ENCODE measurements around the gene NDUFA7.
A peak's percentile ranks its signal among the peaks of the same experiment; 100 is the strongest.
"Not testable (repeated sequence)": the region's sequence is repeated elsewhere in the genome, so short reads cannot be mapped to it uniquely, and the experiment has no call there.

The NDUFA7 gene

GRCh38 chr19:8341504-8341903, 20.3 kb upstream of the NDUFA7 start:
- H3K9me3 ChIP-seq (ENCODE audit: control insufficient read depth in 2 of 2, low read length in 2 of 2); H3K4me1 ChIP-seq (ENCODE audit: control insufficient read depth in 2 of 2, insufficient read depth in 2 of 2, low read length in 2 of 2); H3K27ac ChIP-seq (ENCODE audit: low read depth in 2 of 2, low read length in 2 of 2); H3K4me3 ChIP-seq (ENCODE audit: low read length in 2 of 2); H3K36me3 ChIP-seq (ENCODE audit: control insufficient read depth in 2 of 2, insufficient read depth in 2 of 2, low read length in 2 of 2); H3K9ac ChIP-seq (ENCODE audit: low read depth in 1 of 2, low read length in 2 of 2): not testable (repeated sequence)
- H3K27me3 ChIP-seq (ENCODE audit: control insufficient read depth in 2 of 2, insufficient read depth in 2 of 2, low read length in 2 of 2): peaks cover 21 to 22% of the 10 kb centered on the region in 2 donors

- no peaks in the 10 kb centered on the region for H3K9me3 ChIP-seq (ENCODE audit: control insufficient read depth in 2 of 2, low read length in 2 of 2)
- H3K4me3 ChIP-seq (ENCODE audit: low read length in 2 of 2): no peak overlapping the region
- H3K9ac ChIP-seq (ENCODE audit: low read depth in 1 of 2, low read length in 2 of 2): no peak overlapping the region
- peaks cover 4 to 7% of the 10 kb centered on the region in 2 donors for H3K4me1 ChIP-seq (ENCODE audit: control insufficient read depth in 2 of 2, insufficient read depth in 2 of 2, low read length in 2 of 2)
- no peaks in the 10 kb centered on the region for H3K36me3 ChIP-seq (ENCODE audit: control insufficient read depth in 2 of 2, insufficient read depth in 2 of 2, low read length in 2 of 2)
- peaks cover 22 to 24% of the 10 kb centered on the region in 2 donors for H3K27me3 ChIP-seq (ENCODE audit: control insufficient read depth in 2 of 2, insufficient read depth in 2 of 2, low read length in 2 of 2)
- no peak overlapping the region for H3K27ac ChIP-seq (ENCODE audit: low read depth in 2 of 2, low read length in 2 of 2)
Observed at GRCh38 chr19:8340341-8341096, 19.3 kb upstream of the NDUFA7 start.

GRCh38 chr19:8338835-8339234, 17.7 kb upstream of the NDUFA7 start:
- Histone ChIP-seq H3K9me3 (ENCODE audit: control insufficient read depth in 2 of 2, low read length in 2 of 2) (no peaks in the 10 kb centered on the region), H3K9ac (ENCODE audit: low read depth in 1 of 2, low read length in 2 of 2) (no peak overlapping the region), H3K27ac (ENCODE audit: low read depth in 2 of 2, low read length in 2 of 2) (no peak overlapping the region), H3K4me1 (ENCODE audit: control insufficient read depth in 2 of 2, insufficient read depth in 2 of 2, low read length in 2 of 2) (peaks cover 4 to 13% of the 10 kb centered on the region in 2 donors), H3K27me3 (ENCODE audit: control insufficient read depth in 2 of 2, insufficient read depth in 2 of 2, low read length in 2 of 2) (peaks cover 24 to 30% of the 10 kb centered on the region in 2 donors), H3K36me3 (ENCODE audit: control insufficient read depth in 2 of 2, insufficient read depth in 2 of 2, low read length in 2 of 2) (no peaks in the 10 kb centered on the region), H3K4me3 (ENCODE audit: low read length in 2 of 2) (no peak overlapping the region)

GRCh38 chr19:8337728-8338127, 16.6 kb upstream of the NDUFA7 start:
- Histone ChIP-seq H3K9me3 (ENCODE audit: control insufficient read depth in 2 of 2, low read length in 2 of 2) (no peaks in the 10 kb centered on the region), H3K4me1 (ENCODE audit: control insufficient read depth in 2 of 2, insufficient read depth in 2 of 2, low read length in 2 of 2) (peaks cover 1 to 7% of the 10 kb centered on the region in 2 donors), H3K9ac (ENCODE audit: low read depth in 1 of 2, low read length in 2 of 2) (no peak overlapping the region), H3K27me3 (ENCODE audit: control insufficient read depth in 2 of 2, insufficient read depth in 2 of 2, low read length in 2 of 2) (peaks cover 32 to 34% of the 10 kb centered on the region in 2 donors), H3K36me3 (ENCODE audit: control insufficient read depth in 2 of 2, insufficient read depth in 2 of 2, low read length in 2 of 2) (no peaks in the 10 kb centered on the region), H3K4me3 (ENCODE audit: low read length in 2 of 2) (no peak overlapping the region), H3K27ac (ENCODE audit: low read depth in 2 of 2, low read length in 2 of 2) (no peak overlapping the region)

- no peak overlapping the region for H3K4me3 ChIP-seq (ENCODE audit: low read length in 2 of 2)
- peaks cover 0 to 6% of the 10 kb centered on the region in 2 donors for H3K4me1 ChIP-seq (ENCODE audit: control insufficient read depth in 2 of 2, insufficient read depth in 2 of 2, low read length in 2 of 2)
- H3K36me3 ChIP-seq (ENCODE audit: control insufficient read depth in 2 of 2, insufficient read depth in 2 of 2, low read length in 2 of 2): no peaks in the 10 kb centered on the region
- no peak overlapping the region for H3K27ac ChIP-seq (ENCODE audit: low read depth in 2 of 2, low read length in 2 of 2)
- H3K9me3 ChIP-seq (ENCODE audit: control insufficient read depth in 2 of 2, low read length in 2 of 2): no peaks in the 10 kb centered on the region
- peaks cover 26% of the 10 kb centered on the region in 2 donors for H3K27me3 ChIP-seq (ENCODE audit: control insufficient read depth in 2 of 2, insufficient read depth in 2 of 2, low read length in 2 of 2)
- H3K9ac ChIP-seq (ENCODE audit: low read depth in 1 of 2, low read length in 2 of 2): no peak overlapping the region
Observed at GRCh38 chr19:8336660-8337059, 15.5 kb upstream of the NDUFA7 start.

- Histone ChIP-seq H3K4me3 (ENCODE audit: low read length in 2 of 2) (no peak overlapping the region), H3K27ac (ENCODE audit: low read depth in 2 of 2, low read length in 2 of 2) (no peak overlapping the region), H3K36me3 (ENCODE audit: control insufficient read depth in 2 of 2, insufficient read depth in 2 of 2, low read length in 2 of 2) (no peaks in the 10 kb centered on the region), H3K9me3 (ENCODE audit: control insufficient read depth in 2 of 2, low read length in 2 of 2) (no peaks in the 10 kb centered on the region), H3K4me1 (ENCODE audit: control insufficient read depth in 2 of 2, insufficient read depth in 2 of 2, low read length in 2 of 2) (peaks cover 0 to 6% of the 10 kb centered on the region in 2 donors), H3K27me3 (ENCODE audit: control insufficient read depth in 2 of 2, insufficient read depth in 2 of 2, low read length in 2 of 2) (peaks cover 26% of the 10 kb centered on the region in 2 donors), H3K9ac (ENCODE audit: low read depth in 1 of 2, low read length in 2 of 2) (no peak overlapping the region)
Observed at GRCh38 chr19:8336072-8336569, 14.9 kb upstream of the NDUFA7 start.

- H3K4me3 ChIP-seq (ENCODE audit: low read length in 2 of 2): peak overlapping the region; percentile 7 to 54
- H3K27ac ChIP-seq (ENCODE audit: low read depth in 2 of 2, low read length in 2 of 2): no peak overlapping the region
- peak overlapping the region in 1 of 2 donors; percentile 24 for H3K9ac ChIP-seq (ENCODE audit: low read depth in 1 of 2, low read length in 2 of 2)
- H3K36me3 ChIP-seq (ENCODE audit: control insufficient read depth in 2 of 2, insufficient read depth in 2 of 2, low read length in 2 of 2): no peaks in the 10 kb centered on the region
- peaks cover 0 to 6% of the 10 kb centered on the region in 2 donors for H3K4me1 ChIP-seq (ENCODE audit: control insufficient read depth in 2 of 2, insufficient read depth in 2 of 2, low read length in 2 of 2)
- no peaks in the 10 kb centered on the region for H3K9me3 ChIP-seq (ENCODE audit: control insufficient read depth in 2 of 2, low read length in 2 of 2)
- peaks cover 20 to 22% of the 10 kb centered on the region in 2 donors for H3K27me3 ChIP-seq (ENCODE audit: control insufficient read depth in 2 of 2, insufficient read depth in 2 of 2, low read length in 2 of 2)
Observed at GRCh38 chr19:8335343-8336071, 14.3 kb upstream of the NDUFA7 start.

- peaks cover 19 to 20% of the 10 kb centered on the region in 2 donors for H3K27me3 ChIP-seq (ENCODE audit: control insufficient read depth in 2 of 2, insufficient read depth in 2 of 2, low read length in 2 of 2)
- no peaks in the 10 kb centered on the region for H3K36me3 ChIP-seq (ENCODE audit: control insufficient read depth in 2 of 2, insufficient read depth in 2 of 2, low read length in 2 of 2)
- H3K9me3 ChIP-seq (ENCODE audit: control insufficient read depth in 2 of 2, low read length in 2 of 2): no peaks in the 10 kb centered on the region
- H3K9ac ChIP-seq (ENCODE audit: low read depth in 1 of 2, low read length in 2 of 2): no peak overlapping the region
- H3K27ac ChIP-seq (ENCODE audit: low read depth in 2 of 2, low read length in 2 of 2): no peak overlapping the region
- peak overlapping the region; percentile 7 to 54 for H3K4me3 ChIP-seq (ENCODE audit: low read length in 2 of 2)
- H3K4me1 ChIP-seq (ENCODE audit: control insufficient read depth in 2 of 2, insufficient read depth in 2 of 2, low read length in 2 of 2): peaks cover 0 to 6% of the 10 kb centered on the region in 2 donors
Observed at GRCh38 chr19:8334458-8335342, 13.5 kb upstream of the NDUFA7 start.

GRCh38 chr19:8333767-8334457, 12.7 kb upstream of the NDUFA7 start:
- H3K4me1 ChIP-seq (ENCODE audit: control insufficient read depth in 2 of 2, insufficient read depth in 2 of 2, low read length in 2 of 2): peaks cover 0 to 6% of the 10 kb centered on the region in 2 donors
- H3K27me3 ChIP-seq (ENCODE audit: control insufficient read depth in 2 of 2, insufficient read depth in 2 of 2, low read length in 2 of 2): peaks cover 19 to 20% of the 10 kb centered on the region in 2 donors
- no peak overlapping the region for H3K27ac ChIP-seq (ENCODE audit: low read depth in 2 of 2, low read length in 2 of 2)
- no peak overlapping the region for H3K9ac ChIP-seq (ENCODE audit: low read depth in 1 of 2, low read length in 2 of 2)
- no peaks in the 10 kb centered on the region for H3K36me3 ChIP-seq (ENCODE audit: control insufficient read depth in 2 of 2, insufficient read depth in 2 of 2, low read length in 2 of 2)
- no peaks in the 10 kb centered on the region for H3K9me3 ChIP-seq (ENCODE audit: control insufficient read depth in 2 of 2, low read length in 2 of 2)
- H3K4me3 ChIP-seq (ENCODE audit: low read length in 2 of 2): no peak overlapping the region
